Measurements from ENCODE around the gene NAALADL2. TPM values are rescaled to one million over a fixed set of nuclear protein-coding genes. Genes with fewer than 3 reads are reported as not detected.
"Not testable (repeated sequence)": the region's sequence is repeated elsewhere in the genome, so short reads cannot be mapped to it uniquely, and the experiment has no call there.

The NAALADL2 gene
- total RNA-seq, 1 donor from 2014 or later, result 59.2 TPM

DNA sequence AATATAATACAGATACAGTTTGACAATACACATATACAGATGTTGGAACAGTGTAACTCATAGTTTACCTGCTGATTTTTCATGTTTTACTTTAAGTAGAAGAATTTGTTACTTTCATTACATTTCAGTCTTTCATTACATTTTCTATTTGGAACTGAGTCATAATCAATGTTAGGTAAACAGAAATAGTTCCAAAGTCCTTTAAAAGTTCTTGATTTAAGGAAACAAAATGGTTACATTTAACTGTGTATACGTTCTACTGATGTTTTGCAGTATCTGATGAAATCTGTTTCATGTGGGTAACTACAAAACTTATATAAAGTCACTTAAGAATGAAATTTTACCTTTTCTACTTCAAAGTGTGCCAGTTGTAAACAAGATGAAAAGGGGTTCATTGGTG is 721.2 kb downstream of the NAALADL2 start:
- no peak for DNase-seq (ENCODE audit: low spot score)

DNA sequence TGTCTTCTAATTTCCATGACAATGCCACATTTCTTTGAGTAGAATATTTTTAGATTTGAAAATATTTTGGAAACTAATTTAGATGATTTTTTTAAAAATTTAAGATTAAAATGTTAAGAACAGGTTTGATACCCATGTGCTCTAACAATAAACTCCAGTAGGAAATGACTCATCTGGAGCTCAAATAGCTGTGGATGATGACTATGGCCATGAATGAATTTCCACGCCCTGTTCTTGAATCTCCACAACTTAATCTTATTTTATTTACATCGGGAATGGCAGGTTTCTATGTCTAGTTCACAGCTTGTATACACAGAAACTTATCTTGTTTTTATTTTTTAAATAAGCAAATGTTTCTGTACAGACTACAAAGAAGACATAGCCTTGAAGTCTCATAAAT is 726.8 kb downstream of the NAALADL2 start:
- DNase-seq (ENCODE audit: low spot score), result no peak

DNA sequence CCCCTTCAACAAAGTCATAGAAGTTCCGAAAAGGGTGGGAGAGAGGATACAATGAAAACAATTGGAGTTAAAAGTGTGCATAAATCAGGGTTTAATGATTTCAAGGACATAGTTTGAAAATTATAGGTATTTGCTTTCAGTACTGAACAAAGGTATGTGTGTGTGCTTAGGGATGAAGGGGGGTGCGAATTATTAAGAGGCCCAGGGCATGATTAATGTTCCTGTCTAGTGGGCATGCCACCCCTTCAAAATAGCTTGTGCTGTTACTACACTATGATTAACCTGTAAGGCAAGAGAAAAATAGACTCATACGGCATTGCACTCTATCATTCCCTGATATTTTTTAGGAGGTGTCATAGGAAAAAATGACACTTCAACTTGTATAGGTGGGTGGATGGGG is 731.6 kb downstream of the NAALADL2 start:
- no peak for DNase-seq (ENCODE audit: low spot score)

- DNase-seq (ENCODE audit: low spot score), result no peak
Observed at GRCh38 chr3:175591375-175591774, 732.2 kb downstream of the NAALADL2 start.

DNA sequence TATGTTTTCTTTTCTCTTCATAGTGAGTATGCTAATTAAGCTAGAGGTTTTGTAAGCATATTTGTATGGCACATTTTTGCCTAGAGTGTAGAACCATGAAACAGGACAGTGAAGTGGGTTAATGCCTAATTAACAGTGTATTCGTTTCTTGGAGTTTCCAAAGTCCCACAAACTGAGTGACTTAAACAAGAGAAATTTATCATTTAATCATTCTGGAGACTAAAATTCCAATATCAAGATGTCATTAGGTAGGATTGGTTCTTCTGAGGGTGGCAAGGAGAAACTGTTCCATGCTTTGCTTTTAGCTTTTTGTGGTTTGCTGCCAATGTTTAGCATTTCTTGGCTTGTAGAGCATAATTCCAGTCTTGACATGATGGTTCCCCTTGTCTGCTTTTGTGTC is 734.2 kb downstream of the NAALADL2 start:
- DNase-seq (ENCODE audit: low spot score), result no peak

DNA sequence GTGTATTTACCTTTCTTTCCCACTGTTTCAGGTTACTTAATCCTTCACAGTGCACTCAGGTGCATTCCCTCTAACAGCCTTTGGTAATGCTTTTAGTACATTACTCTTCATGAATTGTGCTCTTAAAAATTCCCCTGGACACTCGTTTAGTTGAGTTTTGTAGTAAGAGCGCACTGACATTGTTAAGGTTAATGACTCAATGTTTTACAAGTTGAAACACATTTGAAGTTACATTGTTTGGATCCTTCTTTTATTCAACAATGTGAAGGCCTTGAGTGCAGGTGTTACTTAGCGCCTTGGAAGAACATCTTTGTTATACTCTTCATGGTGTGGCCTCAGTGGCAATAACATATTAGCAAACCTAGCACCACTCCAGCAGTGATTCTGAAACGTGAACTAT is 739.6 kb downstream of the NAALADL2 start:
- DNase-seq (ENCODE audit: low spot score), result no peak

- no peak for DNase-seq (ENCODE audit: low spot score)
Observed at GRCh38 chr3:175601521-175601920, 742.4 kb downstream of the NAALADL2 start.

- no peak for DNase-seq (ENCODE audit: low spot score)
Observed at GRCh38 chr3:175605851-175606250, 746.7 kb downstream of the NAALADL2 start.

DNA sequence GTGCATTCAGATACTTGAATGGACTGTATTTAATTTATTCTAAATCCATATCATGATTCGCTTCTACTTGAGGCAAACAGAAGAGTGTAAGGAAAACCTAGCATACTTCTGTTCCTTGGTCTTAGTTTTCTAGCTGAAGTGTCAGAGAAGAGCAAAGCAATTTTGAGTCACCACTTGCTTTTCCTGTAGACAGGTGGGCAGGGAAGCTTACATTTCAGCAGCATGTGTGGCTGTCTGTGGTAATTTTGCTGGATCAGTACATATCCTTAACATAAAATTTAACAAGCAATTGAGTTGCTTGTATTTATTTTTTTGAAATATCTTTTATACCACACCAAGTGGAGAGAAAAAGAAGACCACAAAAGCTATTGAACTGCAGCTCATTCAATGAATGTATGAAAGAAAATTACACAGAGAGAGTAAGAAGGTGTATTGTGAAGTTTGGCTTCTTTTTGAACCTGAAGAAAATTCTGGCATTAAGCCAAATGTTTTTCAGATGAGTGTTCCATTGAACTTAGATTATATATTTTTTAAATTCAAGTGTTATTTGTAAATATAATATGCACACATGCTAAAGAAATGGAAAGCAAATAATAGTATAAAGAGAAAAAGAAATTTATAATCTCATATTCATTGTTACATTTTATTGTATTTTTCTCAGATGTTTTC is 747.6 kb downstream of the NAALADL2 start:
- DNase-seq (ENCODE audit: low spot score), result no peak

GRCh38 chr3:175608356-175608755 is 749.2 kb downstream of the NAALADL2 start:
- DNase-seq (ENCODE audit: low spot score), result no peak

DNA sequence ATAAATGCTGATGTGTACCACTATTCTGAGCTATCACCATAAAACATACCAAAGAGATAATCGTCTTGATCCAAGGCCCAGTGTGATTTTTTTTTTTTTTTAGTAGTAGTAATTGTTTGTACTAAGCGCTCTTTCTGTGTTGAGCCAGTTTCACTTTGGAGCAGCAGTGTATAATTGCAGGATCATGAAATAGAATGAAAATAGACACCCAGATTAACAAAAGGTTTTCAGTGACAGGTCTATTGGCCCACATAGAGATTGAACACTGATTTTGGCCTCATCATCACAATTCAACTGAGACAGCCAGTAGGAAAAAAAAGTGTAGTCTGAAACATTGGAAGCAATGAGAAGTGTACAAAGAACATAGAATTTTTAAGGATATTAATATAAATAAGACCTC is 749.8 kb downstream of the NAALADL2 start:
- no peak for DNase-seq (ENCODE audit: low spot score)

DNA sequence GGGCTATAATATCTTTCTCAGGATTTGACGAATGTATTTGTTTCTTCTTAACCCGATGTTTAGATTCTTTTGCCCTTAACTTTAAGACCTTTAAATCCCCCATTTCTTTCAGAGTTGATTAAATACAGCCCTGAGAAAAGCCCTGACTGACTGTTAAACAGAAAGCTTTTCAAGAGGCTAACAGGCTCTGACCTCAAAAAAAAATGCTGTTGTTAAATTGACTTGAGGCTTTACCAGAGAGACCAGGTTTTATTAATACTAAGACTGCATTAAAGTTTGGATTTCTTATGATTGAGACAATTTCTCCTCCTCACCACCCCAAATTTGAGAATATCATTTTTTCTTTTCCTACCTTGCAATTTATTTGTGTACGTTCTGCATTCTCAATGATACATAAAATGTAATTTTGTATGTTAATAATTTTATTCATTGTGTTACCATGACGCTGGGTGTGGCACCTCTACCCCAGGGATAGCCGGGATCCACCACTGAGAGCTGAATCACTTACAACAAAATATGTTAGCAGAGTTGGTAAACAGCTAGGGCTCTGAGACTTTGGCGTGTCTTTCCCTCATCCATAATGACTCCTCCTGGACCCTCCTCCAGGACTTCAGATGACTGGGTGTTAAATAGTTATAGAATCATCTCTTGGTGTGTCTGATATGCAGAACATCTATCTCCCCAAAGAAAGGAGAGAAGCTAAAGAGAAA is 753.5 kb downstream of the NAALADL2 start:
- DNase-seq (ENCODE audit: low spot score), result no peak

GRCh38 chr3:175614107-175614506 is 755.0 kb downstream of the NAALADL2 start:
- not testable (repeated sequence) for DNase-seq (ENCODE audit: low spot score)

DNA sequence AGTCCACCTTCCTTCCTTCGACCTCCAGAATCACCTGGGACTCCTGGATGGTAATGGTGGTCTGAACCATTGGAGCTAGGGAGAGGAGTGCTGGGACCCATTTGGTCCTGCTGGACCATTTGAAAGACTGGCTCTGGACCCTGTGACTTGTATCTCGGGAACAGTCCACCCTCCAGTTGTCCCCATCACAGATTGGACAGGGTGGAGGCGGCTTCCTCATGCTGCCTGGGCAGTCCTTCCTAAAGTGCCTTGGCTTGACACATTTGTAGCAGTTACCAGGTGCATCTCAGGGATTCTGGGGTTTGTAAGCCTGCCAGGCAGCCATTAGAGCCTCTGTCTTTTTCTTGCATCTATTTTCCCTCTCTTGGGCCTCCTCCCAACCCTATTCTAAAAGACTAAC is 758.1 kb downstream of the NAALADL2 start:
- no peak for DNase-seq (ENCODE audit: low spot score)

DNA sequence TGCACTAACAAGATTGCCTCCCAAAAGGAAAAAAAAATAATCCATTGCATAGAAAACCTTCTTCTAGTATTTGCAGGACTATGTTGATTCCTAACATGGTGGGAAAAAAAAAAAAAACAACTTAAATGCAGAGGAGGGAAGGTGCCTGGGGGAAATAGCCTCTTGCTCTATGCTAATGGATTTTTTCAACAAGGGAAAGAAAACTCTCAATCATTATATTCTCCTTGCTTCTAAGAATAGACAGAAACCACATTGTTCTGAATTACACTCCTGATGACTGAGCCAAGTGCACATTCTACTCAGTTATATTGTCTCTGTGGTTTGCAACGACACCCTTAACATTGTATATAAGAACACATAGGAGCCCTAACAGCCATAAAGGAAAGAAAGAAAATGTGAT is 760.2 kb downstream of the NAALADL2 start:
- no peak for DNase-seq (ENCODE audit: low spot score)

- DNase-seq (ENCODE audit: low spot score), result no peak
Observed at GRCh38 chr3:175620093-175620492, 761.0 kb downstream of the NAALADL2 start.

GRCh38 chr3:175620532-175620931 is 761.4 kb downstream of the NAALADL2 start:
- DNase-seq (ENCODE audit: low spot score), result no peak

GRCh38 chr3:175640958-175641357 is 781.8 kb downstream of the NAALADL2 start:
- no peak for DNase-seq (ENCODE audit: low spot score)

DNA sequence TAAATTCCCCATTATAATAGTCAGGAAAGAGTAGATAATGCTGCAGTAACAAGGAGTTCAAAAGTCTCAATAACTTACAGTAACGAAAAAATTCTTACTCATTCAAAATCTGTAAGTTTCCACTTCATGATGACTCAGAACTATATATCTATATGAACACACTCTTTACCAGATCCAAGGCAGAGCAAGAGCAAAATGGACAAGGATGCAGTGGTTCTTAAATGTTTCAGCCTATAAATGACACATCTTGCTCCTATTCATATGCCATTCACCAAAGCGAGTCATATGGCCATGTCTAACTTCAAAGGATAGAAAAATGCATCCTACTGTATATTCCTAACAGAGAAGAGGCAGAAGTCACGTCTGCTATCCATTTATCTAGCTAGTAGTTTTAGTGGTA is 787.7 kb downstream of the NAALADL2 start:
- DNase-seq (ENCODE audit: low spot score), result no peak

GRCh38 chr3:175648899-175649298 is 789.8 kb downstream of the NAALADL2 start:
- no peak for DNase-seq (ENCODE audit: low spot score)

DNA sequence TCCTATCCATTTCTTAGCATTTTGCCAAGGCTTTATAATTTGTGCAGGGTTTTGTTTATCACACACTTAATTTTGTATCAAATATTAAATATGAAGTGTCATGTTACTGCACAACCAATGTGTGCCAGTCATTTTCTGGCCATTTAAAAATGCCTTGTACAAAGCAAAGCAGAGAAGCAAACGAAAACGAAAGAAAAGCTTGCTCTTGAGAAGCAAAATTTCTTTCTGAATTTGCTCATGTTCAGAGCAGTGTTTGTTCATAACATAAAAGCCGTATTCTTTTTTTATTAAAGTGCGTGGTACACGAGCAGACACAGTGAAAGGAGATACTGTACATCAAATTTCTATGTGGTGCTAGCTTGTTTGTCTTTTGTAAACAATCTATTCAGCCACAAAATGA is 792.6 kb downstream of the NAALADL2 start:
- no peak for DNase-seq (ENCODE audit: low spot score)

DNA sequence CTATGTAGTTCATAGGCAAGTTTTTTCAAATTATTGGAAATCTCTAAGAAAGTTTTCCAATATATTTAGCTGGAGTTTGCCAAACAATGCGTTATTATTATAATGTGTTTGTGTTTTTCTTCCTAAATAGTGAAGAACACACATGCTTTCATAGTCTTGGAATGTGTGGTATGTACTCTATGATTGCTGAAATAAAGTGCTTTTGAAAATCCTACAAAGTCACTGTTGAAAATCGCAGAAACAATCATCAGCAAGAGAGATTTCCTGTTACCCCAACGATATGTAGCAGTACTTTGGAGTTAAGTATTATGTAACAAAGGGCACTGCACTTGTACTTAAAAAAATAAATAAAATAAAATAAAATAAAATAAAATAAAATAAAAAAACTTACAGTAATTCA is 796.2 kb downstream of the NAALADL2 start:
- no peak for DNase-seq (ENCODE audit: low spot score)

DNA sequence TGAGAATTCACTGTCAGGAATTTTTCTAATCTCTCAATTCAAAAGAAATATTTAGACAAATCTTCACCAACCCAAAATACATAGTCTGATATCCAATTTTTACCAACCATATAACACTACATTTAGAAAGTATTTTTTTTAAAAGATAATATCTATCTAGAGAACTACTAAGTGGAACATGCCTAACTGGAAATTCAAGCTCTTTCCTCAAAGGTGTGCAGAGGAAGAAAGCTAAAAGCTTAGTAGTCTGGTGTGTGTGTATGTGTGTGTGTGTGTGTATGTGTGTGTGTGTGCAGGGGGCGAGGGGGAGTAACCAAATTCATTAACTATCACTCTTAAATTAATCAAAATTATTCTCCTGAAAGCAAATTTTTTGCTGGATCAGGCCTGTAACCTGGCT is 797.3 kb downstream of the NAALADL2 start:
- DNase-seq (ENCODE audit: low spot score), result no peak
